HG02798 (cell line): Measurements from ENCODE around the gene GLB1L2.

Source experiments
- ATAC-seq: cut with Tn5 transposase; IDR thresholded peaks from one replicate; pipeline ENCODE4 v1.9.1; 2021; ENCODE audit warnings: mild to moderate bottlenecking; ENCODE audit not compliant: unreplicated experiment, poor library complexity

The GLB1L2 gene

GRCh38 chr11:134414766-134415765, 83.3 kb downstream of the GLB1L2 start:
- ATAC-seq: no peak

- no peak for ATAC-seq
Measured at GRCh38 chr11:134416726-134417125, 84.9 kb downstream of the GLB1L2 start.

GRCh38 chr11:134417871-134418840, 86.4 kb downstream of the GLB1L2 start:
- no peak for ATAC-seq

GRCh38 chr11:134423106-134423505, 91.3 kb downstream of the GLB1L2 start:
- no peak for ATAC-seq

- ATAC-seq: no peak
Measured at GRCh38 chr11:134425413-134425812, 93.6 kb downstream of the GLB1L2 start.
